HL-60/S4 treated with phorbol 12-myristate 13-acetate at 8.2 ng/mL for 4 days and 3 days (cell line): ENCODE results near the gene TUBB.
"Not testable (repeated sequence)": the region's sequence is repeated elsewhere in the genome, so short reads cannot be mapped to it uniquely, and the experiment has no call there.

ENCODE experiments used
- in situ Hi-C: fragments of 300-500 bp; cut with MboI; formaldehyde crosslinking; loops from 2 replicates; pipeline ENCODE4 v1.15.0; 2022; ENCODE audit warnings: low sequenced_read_pairs

TUBB gene

DNA sequence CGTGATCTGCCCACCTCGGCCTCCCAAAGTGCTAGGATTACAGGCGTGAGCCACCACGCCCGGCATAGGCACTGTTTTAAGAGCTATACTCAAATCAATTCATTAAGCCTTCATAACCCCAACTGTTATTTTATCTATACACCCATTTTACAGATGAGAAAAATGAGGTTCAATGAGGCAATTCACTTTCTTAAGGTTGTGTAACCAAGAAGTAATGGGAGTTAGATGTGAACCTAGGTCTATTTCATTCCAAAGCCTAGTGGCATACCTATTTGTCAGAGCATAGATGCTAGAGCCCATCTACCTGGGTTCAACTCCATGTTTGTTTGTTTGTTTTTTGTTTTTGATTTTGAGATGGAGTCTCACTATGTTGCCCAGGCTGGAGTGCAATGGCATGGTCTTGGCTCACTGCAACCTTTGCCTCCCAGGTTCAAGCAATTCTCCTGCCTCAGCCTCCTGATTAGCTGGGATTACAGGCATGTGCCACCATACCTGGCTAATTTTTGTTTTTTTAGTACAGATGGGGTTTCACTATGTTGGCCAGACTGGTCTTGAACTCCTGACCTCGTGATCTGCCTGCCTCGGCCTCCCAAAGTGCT, 36.4 kb downstream of the TUBB start:
- in situ Hi-C loops = not testable (repeated sequence)

DNA sequence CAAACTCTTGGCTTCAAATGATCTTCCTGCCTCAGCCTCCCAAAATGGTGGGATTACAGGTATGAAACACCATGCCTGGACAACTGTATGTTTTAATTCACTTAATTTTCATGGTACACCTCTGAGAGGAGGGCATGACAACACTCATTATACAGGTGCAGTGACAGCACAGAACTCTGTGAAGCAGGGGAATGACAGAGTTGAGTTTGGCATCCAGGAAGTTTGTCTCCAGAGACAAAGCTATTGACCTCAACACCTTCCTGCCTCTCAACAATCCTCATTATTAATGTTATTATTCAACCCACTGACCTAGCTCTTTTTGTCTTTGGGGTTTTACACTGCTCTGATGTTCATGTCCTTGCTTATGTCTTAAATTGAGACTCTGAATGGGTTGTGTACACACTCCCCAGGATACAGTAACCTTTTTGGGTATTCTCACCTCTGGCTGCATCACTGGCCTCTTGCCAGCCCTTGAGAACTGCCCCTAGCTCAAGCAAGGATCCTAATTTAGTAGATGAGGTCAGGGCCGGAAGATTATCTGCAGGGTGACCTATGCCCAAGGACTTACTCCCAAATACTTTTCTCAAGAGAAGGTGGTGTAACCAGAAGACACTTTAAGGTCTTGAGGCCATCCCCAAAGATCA, 37.2 kb downstream of the TUBB start:
- in situ Hi-C loops = no loop called here

DNA sequence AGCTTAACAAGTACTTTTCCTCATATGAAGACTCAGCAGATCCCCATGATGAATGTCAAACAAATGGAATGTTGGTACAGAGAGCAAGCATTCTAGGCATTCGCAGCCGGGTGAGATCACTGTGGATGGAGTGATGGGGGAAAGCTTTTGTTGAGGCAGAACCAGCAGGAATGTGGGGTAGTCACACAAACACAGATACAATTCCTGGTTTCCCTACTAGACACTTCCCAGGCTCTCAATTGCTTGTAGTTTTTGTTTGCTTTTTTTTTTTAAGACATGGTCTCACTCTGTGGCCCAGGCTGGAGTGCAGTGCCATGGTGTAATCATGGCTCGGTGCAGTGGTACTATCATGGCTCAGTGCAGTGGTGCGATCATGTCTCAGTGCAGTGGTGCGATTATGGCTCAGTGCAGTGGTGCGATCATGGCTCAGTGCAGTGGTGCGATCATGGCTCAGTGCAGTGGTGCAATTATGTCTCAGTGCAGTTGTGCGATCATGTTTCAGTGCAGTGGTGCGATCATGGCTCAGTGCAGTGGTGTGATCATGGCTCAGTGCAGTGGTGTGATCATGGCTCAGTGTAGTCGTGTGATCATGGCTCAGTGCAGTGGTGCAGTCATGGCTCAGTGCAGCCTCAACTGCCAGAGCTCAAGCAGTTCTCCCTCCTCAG, 39.6 kb downstream of the TUBB start:
- in situ Hi-C loops = no loop called here

DNA sequence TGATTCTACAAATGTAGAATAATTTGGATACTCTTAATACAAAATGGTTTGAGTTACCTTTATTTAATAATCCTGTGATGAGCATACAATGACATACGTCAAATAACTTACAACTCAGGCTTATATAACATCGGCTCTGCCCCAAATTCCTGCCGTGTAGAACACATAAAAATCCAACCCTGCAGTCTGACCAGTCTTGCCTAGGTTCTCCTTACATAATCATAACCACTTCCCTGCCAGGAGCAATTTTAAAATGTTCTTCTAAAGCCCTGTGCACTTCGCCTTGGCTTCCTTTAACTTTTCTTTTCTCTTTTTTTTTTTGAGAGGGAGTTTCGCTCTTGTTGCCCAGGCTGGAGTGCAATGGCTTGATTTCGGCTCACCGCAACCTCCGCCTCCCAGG, 40.4 kb downstream of the TUBB start:
- in situ Hi-C loops = no loop called here

DNA sequence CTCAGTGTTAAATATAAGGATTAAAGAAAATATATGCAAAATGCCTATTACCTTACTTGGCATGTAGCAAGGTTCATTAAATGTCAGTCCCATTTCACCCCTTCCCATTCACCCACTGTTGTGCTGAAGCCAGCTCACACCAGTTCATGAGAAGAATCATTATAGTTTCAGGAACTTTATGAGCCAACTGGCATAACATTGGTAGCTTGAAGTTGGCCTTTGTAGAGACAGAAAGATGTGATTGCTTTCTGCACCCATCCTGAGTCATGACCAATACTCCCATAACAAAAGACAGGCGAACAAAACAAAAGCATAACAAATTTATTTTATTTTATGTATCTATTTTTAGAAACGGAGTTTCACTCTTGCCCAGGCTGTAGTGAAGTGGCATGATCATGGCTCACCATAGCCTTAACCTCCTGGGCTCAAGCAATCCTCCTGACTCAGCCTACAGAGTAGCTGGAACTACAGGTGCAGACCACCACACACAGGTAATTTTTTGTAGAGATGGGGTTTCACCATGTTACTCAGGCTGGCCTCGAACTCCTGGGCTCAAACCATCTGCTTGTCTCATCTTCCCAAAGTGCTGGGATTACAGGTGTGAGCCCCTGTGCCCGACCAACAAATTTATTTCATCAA, 41.8 kb downstream of the TUBB start:
- in situ Hi-C loops = no loop called here

DNA sequence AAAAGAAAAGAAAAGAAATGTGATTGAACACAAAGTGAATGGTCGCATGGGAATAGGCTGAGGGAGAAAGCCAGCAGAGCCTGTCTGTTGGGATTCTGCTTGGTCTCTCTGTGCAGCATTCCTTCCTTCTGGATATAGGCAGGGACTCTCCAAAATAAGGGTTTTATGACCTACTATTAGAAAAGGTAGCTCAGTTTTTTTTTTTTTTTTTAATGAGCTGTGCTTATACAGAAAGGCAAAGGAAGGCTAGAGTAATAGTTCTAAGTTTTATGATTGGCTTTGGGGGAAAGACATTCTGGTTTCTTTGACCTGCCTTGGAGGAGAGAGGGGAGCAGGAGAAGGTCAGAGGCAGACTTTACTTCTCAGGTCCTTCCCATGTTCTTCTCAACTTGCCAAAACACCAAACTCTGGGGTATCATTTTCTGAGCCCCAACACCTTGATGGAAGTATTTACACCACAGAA, 43.0 kb downstream of the TUBB start:
- in situ Hi-C loops = no loop called here

DNA sequence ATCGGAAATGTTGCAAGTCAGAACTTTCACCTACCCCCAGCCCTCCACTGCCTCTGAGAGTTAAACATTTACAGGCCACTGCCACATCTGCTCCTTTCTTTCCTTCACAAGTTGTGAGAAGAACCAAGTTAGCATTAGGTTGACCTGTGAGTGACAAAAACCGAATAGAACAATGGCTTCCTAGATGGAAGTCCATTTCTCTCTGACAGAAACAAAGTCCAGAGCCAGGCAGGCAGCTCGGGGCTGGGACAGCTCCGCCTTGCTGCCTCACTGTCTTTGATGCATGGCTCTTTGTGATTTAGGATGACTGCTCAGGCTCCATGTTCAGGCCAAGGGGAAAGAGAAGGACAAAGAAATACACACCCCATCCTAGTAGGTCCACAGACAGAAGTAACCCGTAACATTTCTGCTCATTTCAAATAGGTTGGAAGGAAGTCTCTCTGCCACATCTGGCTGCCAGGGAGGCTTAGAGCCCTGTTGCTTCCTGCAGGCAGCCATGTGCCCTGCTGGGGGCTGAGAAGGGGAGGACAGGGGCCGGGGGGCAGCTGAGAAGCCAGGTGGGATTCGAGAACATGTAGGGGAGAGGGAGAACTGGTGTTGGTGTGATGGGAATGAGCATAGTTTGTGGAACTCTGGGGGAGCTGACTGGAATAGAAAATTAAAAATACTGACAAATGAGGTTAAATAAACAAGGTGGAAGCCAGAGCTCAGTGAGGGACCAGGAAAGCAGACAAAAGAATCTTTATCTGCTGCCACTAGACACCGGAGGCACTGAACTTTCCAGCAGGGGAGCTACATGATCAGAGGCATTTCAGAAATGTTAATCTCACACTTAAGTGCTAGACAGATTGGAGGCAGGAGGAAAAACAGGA, 43.7 kb downstream of the TUBB start:
- in situ Hi-C loops = no loop called here

DNA sequence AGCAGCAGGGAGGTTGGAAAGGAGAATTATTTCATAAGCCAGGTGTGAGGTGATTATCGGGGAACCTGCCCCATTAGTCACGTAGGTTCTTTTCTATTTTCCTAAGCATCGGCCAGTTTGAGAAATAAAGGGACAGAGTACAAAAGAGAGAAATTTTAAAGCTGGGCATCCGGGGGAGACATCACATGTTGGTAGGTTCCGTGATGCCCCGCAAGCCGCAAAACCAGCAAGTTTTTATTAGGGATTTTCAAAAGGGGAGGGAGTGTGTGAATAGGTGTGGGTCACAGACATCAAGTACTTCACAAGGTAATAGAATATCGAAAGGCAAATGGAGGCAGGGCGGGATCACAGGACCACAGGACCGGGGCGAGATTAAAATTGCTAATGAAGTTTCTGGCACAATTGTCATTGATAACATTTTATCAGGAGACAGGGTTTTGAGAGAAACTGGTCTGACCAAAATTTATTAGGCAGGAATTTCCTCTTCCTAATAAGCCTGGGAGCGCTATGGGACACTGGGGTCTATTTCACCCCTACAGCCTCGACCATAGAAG, 44.4 kb downstream of the TUBB start:
- in situ Hi-C loops = not testable (repeated sequence)

DNA sequence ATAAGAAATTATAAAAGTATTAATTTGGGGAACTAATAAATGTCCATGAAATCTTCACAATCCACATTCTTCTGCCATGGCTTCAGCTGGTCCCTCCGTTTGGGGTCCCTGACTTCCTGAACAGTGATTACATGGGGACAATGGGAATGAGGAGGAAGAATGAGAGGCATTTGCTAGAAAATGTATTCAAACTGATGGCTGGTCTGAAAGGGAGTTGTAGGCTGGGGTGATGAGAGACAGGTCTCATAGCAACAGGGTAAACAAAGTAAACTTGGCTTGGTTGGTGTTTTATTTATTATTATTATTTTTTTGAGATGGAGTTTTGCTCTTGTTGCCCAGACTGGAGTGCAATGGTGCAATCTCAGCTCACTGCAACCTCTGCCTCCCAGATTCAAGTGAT, 45.3 kb downstream of the TUBB start:
- in situ Hi-C loops = not testable (repeated sequence)

DNA sequence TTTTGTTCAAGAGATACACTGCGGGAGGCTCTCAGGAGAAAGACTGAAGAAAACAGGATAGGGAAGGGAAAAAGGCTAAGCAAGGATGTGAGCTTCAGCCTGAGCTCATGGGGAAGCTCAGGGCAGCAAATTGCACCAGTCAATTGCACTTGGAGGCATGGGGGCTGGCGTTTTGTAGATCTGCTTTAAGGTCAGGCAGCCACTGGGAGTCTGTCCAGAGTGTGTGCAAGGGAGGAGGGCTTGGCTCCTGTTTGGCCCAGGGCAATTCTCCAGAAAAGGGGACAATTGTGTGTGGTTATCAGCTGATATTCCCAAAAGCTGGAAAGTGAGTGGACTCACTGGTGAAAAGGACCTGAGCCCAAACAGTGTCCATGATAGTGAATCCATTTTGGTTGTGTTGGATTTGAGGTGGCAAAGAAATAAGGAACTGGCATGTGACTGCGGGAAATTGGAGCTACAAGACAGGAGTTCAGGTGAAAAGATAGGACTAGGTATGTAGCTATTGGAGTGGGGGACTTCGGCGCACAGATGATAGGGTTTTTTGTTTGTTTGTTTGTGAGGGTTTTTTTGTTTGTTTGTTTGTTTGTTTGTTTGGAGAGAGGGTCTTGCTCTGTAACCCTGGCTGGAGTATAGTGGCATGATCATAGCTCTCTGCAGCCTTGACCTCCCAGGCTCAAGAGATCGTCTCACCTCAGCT, 46.5 kb downstream of the TUBB start:
- in situ Hi-C loops = no loop called here

DNA sequence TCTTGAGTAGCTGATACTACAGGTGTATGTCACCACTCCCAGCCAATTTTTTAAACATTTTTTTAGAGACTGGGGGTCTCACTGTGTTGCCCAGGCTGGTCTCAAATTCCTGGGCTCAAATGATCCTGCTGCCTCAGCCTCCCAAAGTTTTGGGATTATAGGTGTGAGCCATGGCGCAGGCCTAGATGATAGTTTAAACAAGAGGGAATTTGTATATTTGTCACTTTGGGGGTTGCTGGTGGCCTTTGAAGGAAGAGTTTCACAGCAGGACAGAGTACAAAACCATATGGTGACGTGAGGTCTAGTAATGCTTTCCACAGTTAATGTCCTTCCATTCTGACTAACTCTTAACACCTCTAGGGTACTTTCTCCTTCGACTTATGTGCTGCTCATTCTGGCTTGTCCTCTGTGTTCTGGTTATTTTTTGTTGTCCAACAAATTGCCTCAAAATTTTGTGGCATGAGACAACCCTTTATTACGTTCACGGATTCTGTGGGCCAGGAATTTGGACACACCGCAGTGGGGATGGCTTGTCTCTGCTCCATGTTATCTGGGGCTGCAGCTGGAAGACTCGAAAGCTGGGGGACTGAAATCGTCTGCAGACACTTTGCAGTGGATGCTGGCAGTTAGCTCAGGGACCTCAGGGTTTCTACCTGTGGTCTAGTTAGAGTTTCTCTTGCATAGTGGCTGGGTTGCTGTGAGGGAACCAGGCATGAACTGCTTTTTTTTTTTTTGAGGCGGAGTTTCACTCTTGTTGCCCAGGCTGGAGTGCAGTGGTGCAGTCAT, 47.2 kb downstream of the TUBB start:
- in situ Hi-C loops = no loop called here

DNA sequence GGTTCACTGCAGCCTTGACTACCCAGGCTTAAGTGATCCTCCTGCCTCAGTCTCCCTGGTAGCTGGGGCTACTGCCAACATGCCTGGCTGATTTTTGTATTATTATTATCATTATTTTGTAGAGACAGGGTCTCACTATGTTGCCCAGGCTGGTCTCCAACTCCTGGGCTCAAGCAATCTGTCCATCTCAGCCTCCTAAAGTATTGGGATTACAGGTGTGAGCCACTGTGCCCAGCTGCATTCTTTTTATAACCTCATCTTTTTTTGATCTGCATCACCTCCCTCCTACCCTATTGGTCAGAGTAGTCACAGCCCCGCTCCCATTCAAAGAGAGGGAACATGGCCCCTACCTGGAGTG, 47.8 kb downstream of the TUBB start:
- in situ Hi-C loops = no loop called here

DNA sequence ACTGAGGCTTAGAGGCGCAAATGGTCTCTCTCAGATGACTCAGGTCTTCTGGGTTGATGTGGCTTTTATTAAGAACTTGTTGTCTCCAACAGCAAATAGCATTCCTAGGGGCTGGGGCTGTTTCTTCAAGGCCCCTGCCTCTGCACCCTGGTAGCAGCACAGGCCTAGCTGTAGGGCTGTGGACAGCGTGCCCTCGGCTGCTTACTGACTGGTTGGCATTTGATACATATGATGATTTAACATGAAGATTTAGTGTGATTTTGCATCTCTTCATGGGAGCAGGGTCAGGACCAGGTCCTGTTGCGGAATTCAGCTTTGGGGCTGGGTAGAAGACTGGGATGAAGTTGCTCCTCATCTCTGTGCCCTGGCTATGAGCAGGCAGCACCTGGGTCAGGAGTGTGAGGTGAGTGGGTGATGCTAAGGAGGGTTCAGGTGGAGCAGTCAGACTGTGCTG, 48.5 kb downstream of the TUBB start:
- in situ Hi-C loops = no loop called here

DNA sequence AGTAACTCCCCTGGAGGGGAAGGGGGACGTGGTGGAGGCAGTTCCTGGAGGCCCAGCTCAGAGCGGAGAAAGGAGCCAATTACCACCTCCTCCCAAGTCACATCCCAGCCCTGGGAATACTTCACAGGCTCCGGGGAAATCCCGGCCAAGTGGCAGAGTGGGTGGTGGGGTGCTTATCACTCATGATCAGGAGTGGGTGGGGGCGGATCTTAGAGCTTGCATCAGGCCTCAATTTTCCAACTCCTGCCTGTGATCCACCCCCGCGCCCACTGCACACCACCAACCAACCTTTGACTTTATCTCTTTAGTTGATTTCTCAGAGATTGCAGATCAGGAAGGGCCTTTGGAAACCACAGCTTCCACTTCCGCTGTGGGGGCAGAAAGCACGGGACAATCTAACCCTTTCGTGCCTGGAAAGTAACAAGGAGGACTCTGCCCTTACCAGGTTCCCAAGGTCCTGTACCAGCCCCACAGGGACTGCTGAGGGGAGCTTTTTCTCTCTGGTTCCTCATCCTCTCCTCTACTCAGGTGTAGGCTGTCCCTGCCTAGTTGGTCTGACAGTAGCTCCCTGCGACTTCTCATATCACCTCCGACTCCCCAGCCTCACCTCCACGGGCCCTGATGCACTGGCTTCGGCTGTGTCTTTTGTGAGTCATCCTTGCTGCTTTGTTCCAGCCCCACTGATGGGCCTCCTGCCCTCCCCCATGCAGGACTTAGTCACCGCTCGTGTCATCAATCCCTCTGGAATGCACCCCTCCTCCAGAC, 49.1 kb downstream of the TUBB start:
- in situ Hi-C loops = no loop called here

DNA sequence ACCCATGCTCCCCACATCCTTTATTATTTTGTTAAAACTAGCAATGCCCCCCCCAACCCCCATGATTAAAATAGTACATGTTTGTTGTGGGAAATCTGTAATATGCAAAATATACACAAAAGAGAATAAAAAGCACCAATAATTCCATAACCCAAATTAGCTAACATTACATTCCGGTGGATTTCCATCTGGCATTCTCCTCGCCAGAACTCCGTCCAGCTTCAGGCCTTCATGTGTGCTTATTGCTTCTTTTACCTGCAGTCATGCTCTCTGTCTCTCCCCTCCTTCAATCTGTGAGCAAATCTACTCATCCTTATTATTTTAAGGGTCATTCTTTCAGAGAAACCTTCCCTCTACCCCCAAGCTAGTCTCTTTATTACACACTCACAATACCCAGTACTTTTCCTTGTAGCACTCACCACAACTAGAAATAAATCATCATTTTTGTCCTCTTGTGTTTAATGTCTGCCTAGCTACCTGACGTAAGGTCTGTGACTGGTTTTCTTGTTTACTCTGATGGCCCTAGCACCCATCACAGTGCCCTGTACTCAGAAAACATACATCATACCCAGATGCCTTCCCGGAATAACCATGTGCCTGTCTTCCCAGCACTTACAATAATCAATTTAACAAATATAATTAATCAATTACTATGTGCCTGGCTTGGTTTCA, 49.8 kb downstream of the TUBB start:
- in situ Hi-C loops = no loop called here

DNA sequence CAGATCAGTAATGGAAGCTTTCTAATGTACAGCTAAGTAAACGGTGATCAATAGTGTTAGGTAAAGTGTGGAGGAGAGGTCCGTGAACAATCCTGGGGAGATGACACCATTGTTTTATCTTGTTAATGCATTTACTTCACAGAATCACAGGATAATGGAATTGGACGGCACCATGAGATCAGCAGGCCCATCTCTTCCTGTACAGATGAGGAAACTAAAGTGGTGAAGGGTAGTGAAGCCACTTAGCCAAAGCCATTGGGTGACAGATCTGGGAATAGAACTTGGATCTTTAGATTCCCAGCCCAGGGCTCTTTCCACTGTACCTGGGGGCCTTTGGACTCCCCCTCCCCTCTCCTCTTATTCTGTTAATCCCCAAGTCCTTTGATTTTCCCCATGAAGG, 50.4 kb downstream of the TUBB start:
- in situ Hi-C loops = no loop called here

DNA sequence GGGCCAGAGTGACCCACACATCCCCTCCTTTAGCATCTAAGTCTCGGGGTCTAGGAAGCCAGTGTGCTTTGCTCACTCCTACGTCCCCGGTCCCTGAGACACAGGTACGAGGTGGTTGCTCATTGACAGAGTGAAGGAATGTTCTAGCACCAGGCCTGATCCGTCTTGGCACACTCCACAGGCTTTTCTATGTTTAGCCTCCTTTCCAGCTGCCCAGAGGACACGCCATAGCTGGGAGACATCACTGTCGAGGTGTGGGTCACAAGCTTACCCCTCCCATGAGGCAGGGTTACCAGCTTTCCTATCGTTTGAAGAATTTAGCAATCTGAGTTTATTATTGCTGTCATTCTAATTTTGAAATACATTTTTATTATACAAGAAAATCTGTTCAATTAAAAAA, 54.5 kb downstream of the TUBB start:
- in situ Hi-C loops = no loop called here
